Natural killer cell (primary cell): ENCODE results near the gene THSD4. TPM values are rescaled to one million over a fixed set of nuclear protein-coding genes. Genes with fewer than 3 reads are reported as not detected.

ENCODE experiments used
- ATAC-seq, 3 donors: fragments of 150-1000 bp in 2 of 3; fragments of 200-7000 bp in 1 of 3; cut with Tn5 transposase; 1 replicate in 1 of 3; 2 replicates in 2 of 3; pipeline ENCODE4 v1.10.0; 2021; ENCODE audit warnings: mild to moderate bottlenecking in 2 of 3, moderate library complexity in 2 of 3
- DNase-seq, 2 donors: peaks; one replicate each; pipeline versions ENCODE4 v3.0.0 to v3.0.0-alpha.2; 2013 to 2021; ENCODE audit warnings: mixed read lengths in 1 of 2
- H3K27ac ChIP-seq: one replicate; pipeline ENCODE4 v1.5.1; 2013; ENCODE audit warnings: mild to moderate bottlenecking, low read length
- H3K27me3 ChIP-seq: one replicate; pipeline ENCODE4 v1.6.1; 2013; ENCODE audit warnings: low read length; ENCODE audit not compliant: control insufficient read depth, insufficient read depth
- H3K36me3 ChIP-seq: one replicate; pipeline ENCODE4 v1.6.1; 2013; ENCODE audit warnings: low read length; ENCODE audit not compliant: control insufficient read depth, insufficient read depth
- H3K4me1 ChIP-seq: one replicate; pipeline ENCODE4 v1.6.1; 2013; ENCODE audit warnings: low read length; ENCODE audit not compliant: control insufficient read depth, insufficient read depth
- H3K4me3 ChIP-seq: one replicate; pipeline ENCODE4 v1.5.1; 2013; ENCODE audit warnings: low read length
- H3K9me3 ChIP-seq: one replicate; pipeline ENCODE4 v1.6.1; 2013; ENCODE audit warnings: low read length; ENCODE audit not compliant: control insufficient read depth, insufficient read depth
- H3K27ac Mint-ChIP-seq, 2 donors: one replicate each; pipeline ENCODE4 v1.8.0; 2022; ENCODE audit warnings: mild to moderate bottlenecking in 2 of 2, mixed read lengths in 2 of 2, moderate library complexity in 1 of 2
- H3K27me3 Mint-ChIP-seq, 2 donors: one replicate each; pipeline ENCODE4 v1.8.0; 2022; ENCODE audit warnings: low read depth in 2 of 2, mixed read lengths in 2 of 2
- H3K36me3 Mint-ChIP-seq: one replicate; pipeline ENCODE4 v1.8.0; 2022; ENCODE audit warnings: mixed read lengths
- H3K4me1 Mint-ChIP-seq, 2 donors: one replicate each; pipeline ENCODE4 v1.8.0; 2022; ENCODE audit warnings: mixed read lengths in 2 of 2
- H3K4me3 Mint-ChIP-seq: one replicate; pipeline ENCODE4 v1.8.0; 2022; ENCODE audit warnings: mild to moderate bottlenecking, moderate library complexity, mixed read lengths
- H3K9me3 Mint-ChIP-seq, 2 donors: one replicate each; pipeline ENCODE4 v1.8.0; 2022; ENCODE audit warnings: mixed read lengths in 2 of 2
- CTCF ChIP-seq: fragments of 200-600 bp; IDR thresholded peaks from one replicate; pipeline ENCODE4 v1.8.0; 2022; ENCODE audit warnings: antibody characterized with exemption
- WGBS: methylation state at CpG from one replicate; pipeline ENCODE4 v1.1.7; 2013; ENCODE audit warnings: missing lambda C conversion rate; ENCODE audit not compliant: insufficient coverage; 5-methylcytosine and 5-hydroxymethylcytosine counted together
- intact Hi-C: fragments of 100-400 bp; cut with micrococcal nuclease; formaldehyde crosslinking; loops from one replicate; pipeline ENCODE4 v1.14.2; 2022
- total RNA-seq, 4 donors: library from RNA; stranded (reverse); fragments of 120-200 nt in 1 of 4; gene quantifications; one replicate each; pipeline versions ENCODE4 v1.2.3 to v1.2.4, GENCODE V29; 2013 to 2022

The THSD4 gene
- total RNA-seq, 3 donors from 2014 or later (not counting 1 experiment from before 2014, with no cell fraction given), result not detected

- H3K27me3 Mint-ChIP-seq, result peaks cover 9 to 24% of the 10 kb centered on the region in 2 donors
Measured at GRCh38 chr15:71559616-71560015, 444.3 kb downstream of the THSD4 start.

GRCh38 chr15:71562251-71562650 lies 447.0 kb downstream of the THSD4 start:
- ATAC-seq, result no peak
- no peak overlapping the region for H3K27ac Mint-ChIP-seq
- 90% methylated on average over 5 of the region's 5 CpGs for WGBS
- H3K4me1 Mint-ChIP-seq, result no peaks in the 10 kb centered on the region
- no peaks in the 10 kb centered on the region for H3K4me1 ChIP-seq
- no peaks in the 10 kb centered on the region for H3K9me3 Mint-ChIP-seq
- no peaks in the 10 kb centered on the region for H3K9me3 ChIP-seq
- H3K4me3 ChIP-seq, result no peak overlapping the region
- H3K4me3 Mint-ChIP-seq, result no peak overlapping the region
- peaks cover 9 to 15% of the 10 kb centered on the region in 2 donors for H3K27me3 Mint-ChIP-seq
- no peak for DNase-seq
- H3K36me3 ChIP-seq, result no peaks in the 10 kb centered on the region
- no peak for TF ChIP-seq CTCF
- H3K36me3 Mint-ChIP-seq, result no peaks in the 10 kb centered on the region
- intact Hi-C loops, result no loop called here
- no peaks in the 10 kb centered on the region for H3K27me3 ChIP-seq
- no peak overlapping the region for H3K27ac ChIP-seq

More at GRCh38 chr15:71559616-71560015, 444.3 kb downstream of the THSD4 start:
- Histone ChIP-seq H3K4me3 (no peak overlapping the region), H3K4me1 (no peaks in the 10 kb centered on the region), H3K27me3 (no peaks in the 10 kb centered on the region), H3K36me3 (no peaks in the 10 kb centered on the region), H3K27ac (no peak overlapping the region), H3K9me3 (no peaks in the 10 kb centered on the region)
- ATAC-seq (no peak), DNase-seq (no peak)
- H3K4me3 Mint-ChIP-seq, result no peak overlapping the region
- H3K36me3 Mint-ChIP-seq, result no peaks in the 10 kb centered on the region
- no peak for TF ChIP-seq CTCF
- no peaks in the 10 kb centered on the region for H3K4me1 Mint-ChIP-seq
- no peak overlapping the region for H3K27ac Mint-ChIP-seq
- no CpG with 5 or more reads among the region's 3 CpGs for WGBS
- no peaks in the 10 kb centered on the region for H3K9me3 Mint-ChIP-seq
- intact Hi-C loops, result no loop called here

DNA sequence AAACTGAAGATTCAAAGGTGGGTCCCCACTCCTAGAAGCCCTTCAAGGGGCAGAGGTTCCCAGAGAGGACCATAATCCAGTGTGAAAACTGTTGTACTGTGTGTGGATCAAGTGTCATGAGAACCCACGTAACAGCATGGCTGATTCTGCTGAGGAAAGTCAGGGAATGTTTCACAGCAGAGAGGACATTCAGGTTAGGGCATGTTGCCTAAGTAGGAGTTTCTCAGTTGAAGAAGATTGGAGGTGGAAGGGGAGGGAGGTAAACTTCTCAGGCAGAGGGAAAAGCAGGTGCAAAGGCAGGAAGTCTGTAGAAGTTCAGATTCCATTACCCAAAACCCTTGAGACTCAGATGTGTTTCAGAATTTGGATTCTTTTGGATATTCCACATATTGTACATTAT lies 448.9 kb downstream of the THSD4 start:
- Mint-ChIP-seq H3K36me3 (no peaks in the 10 kb centered on the region), H3K9me3 (no peaks in the 10 kb centered on the region), H3K4me1 (no peaks in the 10 kb centered on the region), H3K4me3 (no peak overlapping the region), H3K27me3 (peaks cover 9 to 16% of the 10 kb centered on the region in 2 donors), H3K27ac (no peak overlapping the region)
- Histone ChIP-seq H3K9me3 (no peaks in the 10 kb centered on the region), H3K36me3 (no peaks in the 10 kb centered on the region), H3K4me3 (no peak overlapping the region), H3K27ac (no peak overlapping the region), H3K4me1 (no peaks in the 10 kb centered on the region), H3K27me3 (no peaks in the 10 kb centered on the region)
- intact Hi-C loops, result no loop called here
- no peak for TF ChIP-seq CTCF
- WGBS, result 0% methylated on average over 1 of the region's 1 CpG
- ATAC-seq (no peak), DNase-seq (no peak)

DNA sequence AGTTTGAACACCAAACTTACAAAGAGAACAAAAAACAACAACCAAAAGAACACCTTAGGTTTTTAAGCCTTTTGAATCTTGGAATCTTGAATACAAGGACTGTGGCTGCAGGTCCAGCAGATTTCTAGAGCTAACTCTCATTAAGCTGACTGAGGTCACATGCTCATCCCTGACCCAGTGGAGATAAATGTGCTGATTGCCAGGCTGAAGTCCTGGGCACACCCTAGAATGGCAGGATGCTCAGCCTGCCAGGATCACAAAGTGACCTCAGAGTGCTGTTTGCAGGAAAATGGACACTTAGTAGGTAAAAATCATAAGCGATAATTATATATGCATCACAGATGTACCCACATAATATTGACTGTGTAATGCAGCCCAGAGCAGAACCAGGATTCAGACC lies 449.7 kb downstream of the THSD4 start:
- H3K9me3 ChIP-seq, result no peaks in the 10 kb centered on the region
- Mint-ChIP-seq H3K27me3 (peaks cover 6 to 8% of the 10 kb centered on the region in 2 donors), H3K4me3 (no peak overlapping the region), H3K4me1 (no peaks in the 10 kb centered on the region), H3K9me3 (no peaks in the 10 kb centered on the region), H3K36me3 (no peaks in the 10 kb centered on the region), H3K27ac (no peak overlapping the region)
- no peaks in the 10 kb centered on the region for H3K4me1 ChIP-seq
- TF ChIP-seq CTCF, result no peak
- H3K27me3 ChIP-seq, result no peaks in the 10 kb centered on the region
- H3K4me3 ChIP-seq, result no peak overlapping the region
- intact Hi-C loops, result no loop called here
- ATAC-seq (no peak), DNase-seq (no peak)
- 100% methylated on average over 1 of the region's 1 CpG for WGBS
- H3K36me3 ChIP-seq, result no peaks in the 10 kb centered on the region
- H3K27ac ChIP-seq, result no peak overlapping the region
